HepG2 (cell line): ENCODE data around the gene SLC7A8. TPM values are rescaled to one million over a fixed set of nuclear protein-coding genes. Genes with fewer than 3 reads are reported as not detected.

Experiments
- CHCHD3 ChIP-seq: sonication (generic); formaldehyde crosslinking; IDR thresholded peaks from 2 replicates; pipeline ENCODE4 v1.8.0; 2022; ENCODE audit warnings: mild to moderate bottlenecking, missing genetic modification reagents, moderate library complexity
- GPN1 ChIP-seq: sonication (generic); formaldehyde crosslinking; IDR thresholded peaks from 2 replicates; pipeline ENCODE4 v1.5.1; 2020; ENCODE audit warnings: missing genetic modification reagents, borderline replicate concordance
- HNRNPLL ChIP-seq: fragments of 200-400 bp; formaldehyde crosslinking; IDR thresholded peaks from 2 replicates; pipeline ENCODE4 v1.6.1; 2017; ENCODE audit warnings: mild to moderate bottlenecking, low read depth, low read length; ENCODE audit not compliant: poor library complexity, severe bottlenecking
- MAFG ChIP-seq: sonication (generic); formaldehyde crosslinking; IDR thresholded peaks from 2 replicates; pipeline ENCODE4 v1.5.1; 2020; ENCODE audit warnings: mild to moderate bottlenecking, missing genetic modification reagents
- MBD4 ChIP-seq: IDR thresholded peaks from 2 replicates; pipeline ENCODE4 v1.6.1; 2012; ENCODE audit warnings: low read length, inconsistent platforms, borderline replicate concordance
- NR2C2 ChIP-seq: sonication (generic); formaldehyde crosslinking; IDR thresholded peaks from 2 replicates; pipeline ENCODE4 v1.4.0; 2020; ENCODE audit warnings: missing genetic modification reagents, mild to moderate bottlenecking, moderate library complexity, borderline replicate concordance
- PITX1 ChIP-seq: sonication (generic); formaldehyde crosslinking; IDR thresholded peaks from 2 replicates; pipeline ENCODE4 v1.5.1; 2020; ENCODE audit warnings: mild to moderate bottlenecking, missing genetic modification reagents
- PLRG1 ChIP-seq: fragments of 450-650 bp; conservative IDR thresholded peaks from 2 replicates; pipeline ENCODE4 v1.6.1; 2016
- POLR2A ChIP-seq, 2 experiments: IDR thresholded peaks; 2 replicates each; pipeline ENCODE4 v1.6.1; 2011; ENCODE audit warnings: low read depth in 2 of 2, low read length in 2 of 2, mild to moderate bottlenecking in 1 of 2, moderate library complexity in 1 of 2; ENCODE audit not compliant: insufficient read depth in 1 of 2
- SNAI1 ChIP-seq: sonication (generic); formaldehyde crosslinking; IDR thresholded peaks from 2 replicates; pipeline ENCODE4 v1.5.0; 2020; ENCODE audit warnings: mild to moderate bottlenecking, missing genetic modification reagents, borderline replicate concordance
- SOX6 ChIP-seq, 2 experiments: fragments of 450-650 bp in 1 of 2; sonication (generic) in 1 of 2; formaldehyde crosslinking in 1 of 2; IDR thresholded peaks; 2 replicates each; pipeline versions ENCODE4 v1.4.0 to v1.6.1; 2017 to 2020; ENCODE audit warnings: antibody characterized with exemption in 1 of 2, mild to moderate bottlenecking in 1 of 2, missing genetic modification reagents in 1 of 2
- ZKSCAN5 ChIP-seq: sonication (generic); formaldehyde crosslinking; IDR thresholded peaks from 2 replicates; pipeline ENCODE4 v1.5.1; 2020; ENCODE audit warnings: mild to moderate bottlenecking, missing genetic modification reagents
- ZNF10 ChIP-seq: sonication (generic); formaldehyde crosslinking; IDR thresholded peaks from 2 replicates; pipeline ENCODE4 v1.4.0; 2020; ENCODE audit warnings: mild to moderate bottlenecking, low read depth, missing genetic modification reagents, borderline replicate concordance
- ZNF510 ChIP-seq: sonication (generic); formaldehyde crosslinking; IDR thresholded peaks from 2 replicates; pipeline ENCODE4 v1.4.0; 2020; ENCODE audit warnings: low read depth, mild to moderate bottlenecking, missing genetic modification reagents
- ZNF672 ChIP-seq: sonication (generic); formaldehyde crosslinking; IDR thresholded peaks from 2 replicates; pipeline ENCODE4 v1.8.1; 2022; ENCODE audit warnings: missing genetic modification reagents
- ZNF709 ChIP-seq: sonication (generic); formaldehyde crosslinking; IDR thresholded peaks from 2 replicates; pipeline ENCODE4 v1.5.0; 2020; ENCODE audit warnings: mild to moderate bottlenecking, missing genetic modification reagents
- ZNF724P ChIP-seq: sonication (generic); formaldehyde crosslinking; IDR thresholded peaks from 2 replicates; pipeline ENCODE4 v1.8.0; 2022; ENCODE audit warnings: missing genetic modification reagents, borderline replicate concordance
- polyA plus RNA-seq, 8 experiments: library from polyadenylated mRNA; depleted of rRNA in 3 of 8; stranded (reverse) in 7 of 8; unstranded in 1 of 8; fragments of >200 nt; fragmentation: Illumina TruSeq in 4 of 8; extraction: Trizol in 4 of 8; gene quantifications; 2 replicates each; pipeline versions ENCODE4 v1.2.1 to v1.2.3, GENCODE V29; 2011 to 2016; ENCODE audit warnings: low read depth in 4 of 8, missing spikeins in 1 of 8, mixed read lengths in 1 of 8; ENCODE audit not compliant: insufficient read depth in 1 of 8
- total RNA-seq, 5 experiments: library from RNA; depleted of rRNA; stranded (reverse); fragments of >200 nt; fragmentation: Illumina TruSeq; extraction: Trizol; gene quantifications; 2 replicates each; pipeline ENCODE4 v1.2.3, GENCODE V29; 2016; ENCODE audit warnings: low read depth in 1 of 5
- TF ChIP-seq, protein P1 (sequence below): sonication (generic); formaldehyde crosslinking; conservative IDR thresholded peaks from 2 replicates; pipeline ENCODE4 v1.8.0; 2022; ENCODE audit warnings: mild to moderate bottlenecking, moderate library complexity, missing genetic modification reagents
- TF ChIP-seq, protein P2 (sequence below): sonication (generic); formaldehyde crosslinking; IDR thresholded peaks from 2 replicates; pipeline ENCODE4 v1.8.0; 2022; ENCODE audit warnings: mild to moderate bottlenecking, missing genetic modification reagents; ENCODE audit not compliant: insufficient replicate concordance
- TF ChIP-seq, protein P3 (sequence below): sonication (generic); formaldehyde crosslinking; conservative IDR thresholded peaks from 2 replicates; pipeline ENCODE4 v1.4.0; 2020; ENCODE audit warnings: missing genetic modification reagents
- TF ChIP-seq, protein P4 (sequence below): IDR thresholded peaks from 2 replicates; pipeline ENCODE4 v1.6.1; 2016; ENCODE audit warnings: mild to moderate bottlenecking, missing biosample characterization, missing genetic modification reagents
- TF ChIP-seq, protein P5 (sequence below): sonication (generic); formaldehyde crosslinking; IDR thresholded peaks from 2 replicates; pipeline ENCODE4 v1.9.0; 2021; ENCODE audit warnings: missing genetic modification reagents, borderline replicate concordance

The SLC7A8 gene
- total and polyA plus RNA-seq, 2 of the 13 experiments (the other 11 are each of a cell fraction or from before 2014, with no cell fraction given), result 0.25 TPM; not detected in 1

DNA sequence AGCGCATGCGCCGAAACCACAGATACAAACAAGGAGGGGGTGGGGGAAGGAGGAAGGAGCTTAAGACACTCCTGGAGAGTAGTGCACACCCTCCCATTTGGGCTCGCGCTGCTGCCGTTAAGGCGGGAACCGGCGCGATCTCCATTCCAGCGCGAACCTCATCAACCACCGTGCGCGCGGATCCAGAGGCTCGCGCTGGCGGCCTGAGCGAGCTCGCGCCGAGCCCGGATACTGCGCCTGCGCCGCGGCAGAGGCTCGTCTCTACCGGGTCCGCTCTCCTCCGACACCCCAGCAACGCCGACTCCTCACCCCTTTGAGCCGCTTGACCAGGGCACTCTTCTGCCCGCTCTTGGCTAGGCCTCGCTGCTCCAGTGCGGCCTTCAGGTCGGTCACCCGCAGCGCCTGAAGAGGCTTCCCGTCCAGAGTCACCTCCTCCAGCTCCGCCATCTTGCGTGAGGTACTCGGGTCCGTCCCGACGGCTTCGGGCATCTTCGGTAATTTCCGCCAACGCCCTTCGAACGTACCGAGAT, 88.7 kb downstream of the SLC7A8 start, which contains the start of gene ACIN1 (continued):
- TF ChIP-seq, protein P1, sequence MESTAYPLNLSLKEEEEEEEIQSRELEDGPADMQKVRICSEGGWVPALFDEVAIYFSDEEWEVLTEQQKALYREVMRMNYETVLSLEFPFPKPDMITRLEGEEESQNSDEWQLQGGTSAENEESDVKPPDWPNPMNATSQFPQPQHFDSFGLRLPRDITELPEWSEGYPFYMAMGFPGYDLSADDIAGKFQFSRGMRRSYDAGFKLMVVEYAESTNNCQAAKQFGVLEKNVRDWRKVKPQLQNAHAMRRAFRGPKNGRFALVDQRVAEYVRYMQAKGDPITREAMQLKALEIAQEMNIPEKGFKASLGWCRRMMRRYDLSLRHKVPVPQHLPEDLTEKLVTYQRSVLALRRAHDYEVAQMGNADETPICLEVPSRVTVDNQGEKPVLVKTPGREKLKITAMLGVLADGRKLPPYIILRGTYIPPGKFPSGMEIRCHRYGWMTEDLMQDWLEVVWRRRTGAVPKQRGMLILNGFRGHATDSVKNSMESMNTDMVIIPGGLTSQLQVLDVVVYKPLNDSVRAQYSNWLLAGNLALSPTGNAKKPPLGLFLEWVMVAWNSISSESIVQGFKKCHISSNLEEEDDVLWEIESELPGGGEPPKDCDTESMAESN (CRISPR knock-in tag), result peak; percentile 93; the same call in 1 of the 2 replicates
- no peak for TF ChIP-seq MBD4
- TF ChIP-seq PITX1 (CRISPR knock-in tag), result peak; percentile 96
- TF ChIP-seq PLRG1, result no peak
- TF ChIP-seq ZNF709 (CRISPR knock-in tag), result peak; percentile 96
- TF ChIP-seq ZNF10 (CRISPR knock-in tag), result no peak
- TF ChIP-seq, protein P2, sequence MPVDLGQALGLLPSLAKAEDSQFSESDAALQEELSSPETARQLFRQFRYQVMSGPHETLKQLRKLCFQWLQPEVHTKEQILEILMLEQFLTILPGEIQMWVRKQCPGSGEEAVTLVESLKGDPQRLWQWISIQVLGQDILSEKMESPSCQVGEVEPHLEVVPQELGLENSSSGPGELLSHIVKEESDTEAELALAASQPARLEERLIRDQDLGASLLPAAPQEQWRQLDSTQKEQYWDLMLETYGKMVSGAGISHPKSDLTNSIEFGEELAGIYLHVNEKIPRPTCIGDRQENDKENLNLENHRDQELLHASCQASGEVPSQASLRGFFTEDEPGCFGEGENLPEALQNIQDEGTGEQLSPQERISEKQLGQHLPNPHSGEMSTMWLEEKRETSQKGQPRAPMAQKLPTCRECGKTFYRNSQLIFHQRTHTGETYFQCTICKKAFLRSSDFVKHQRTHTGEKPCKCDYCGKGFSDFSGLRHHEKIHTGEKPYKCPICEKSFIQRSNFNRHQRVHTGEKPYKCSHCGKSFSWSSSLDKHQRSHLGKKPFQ (CRISPR knock-in tag), result peak; percentile 83
- TF ChIP-seq SOX6 (IDR thresholded peaks at IDR 0.05), result no peak
- peak; percentile 87 for TF ChIP-seq SOX6 (CRISPR knock-in tag; IDR thresholded peaks at IDR 0.05)
- TF ChIP-seq, protein P3, sequence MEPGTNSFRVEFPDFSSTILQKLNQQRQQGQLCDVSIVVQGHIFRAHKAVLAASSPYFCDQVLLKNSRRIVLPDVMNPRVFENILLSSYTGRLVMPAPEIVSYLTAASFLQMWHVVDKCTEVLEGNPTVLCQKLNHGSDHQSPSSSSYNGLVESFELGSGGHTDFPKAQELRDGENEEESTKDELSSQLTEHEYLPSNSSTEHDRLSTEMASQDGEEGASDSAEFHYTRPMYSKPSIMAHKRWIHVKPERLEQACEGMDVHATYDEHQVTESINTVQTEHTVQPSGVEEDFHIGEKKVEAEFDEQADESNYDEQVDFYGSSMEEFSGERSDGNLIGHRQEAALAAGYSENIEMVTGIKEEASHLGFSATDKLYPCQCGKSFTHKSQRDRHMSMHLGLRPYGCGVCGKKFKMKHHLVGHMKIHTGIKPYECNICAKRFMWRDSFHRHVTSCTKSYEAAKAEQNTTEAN (CRISPR knock-in tag), result no peak; the same call in 1 of the 2 replicates
- peak; percentile 77 for TF ChIP-seq NR2C2 (CRISPR knock-in tag)
- peak; percentile 99 for TF ChIP-seq ZNF724P (CRISPR knock-in tag)
- TF ChIP-seq HNRNPLL, result peak; percentile 88
- TF ChIP-seq SNAI1 (CRISPR knock-in tag), result peak; percentile 95; the same call in 1 of the 2 replicates
- TF ChIP-seq, protein P4, sequence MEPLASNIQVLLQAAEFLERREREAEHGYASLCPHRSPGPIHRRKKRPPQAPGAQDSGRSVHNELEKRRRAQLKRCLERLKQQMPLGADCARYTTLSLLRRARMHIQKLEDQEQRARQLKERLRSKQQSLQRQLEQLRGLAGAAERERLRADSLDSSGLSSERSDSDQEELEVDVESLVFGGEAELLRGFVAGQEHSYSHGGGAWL (CRISPR knock-in tag), result peak; percentile 97
- TF ChIP-seq ZNF510 (CRISPR knock-in tag), result peak; percentile 99
- TF ChIP-seq ZKSCAN5 (CRISPR knock-in tag), result peak; percentile 86
- peak; percentile 95 for TF ChIP-seq GPN1 (CRISPR knock-in tag)
- TF ChIP-seq ZNF672, result no peak
- TF ChIP-seq CHCHD3 (CRISPR knock-in tag), result peak; percentile 75; the same call in 1 of the 2 replicates
- TF ChIP-seq, protein P5, sequence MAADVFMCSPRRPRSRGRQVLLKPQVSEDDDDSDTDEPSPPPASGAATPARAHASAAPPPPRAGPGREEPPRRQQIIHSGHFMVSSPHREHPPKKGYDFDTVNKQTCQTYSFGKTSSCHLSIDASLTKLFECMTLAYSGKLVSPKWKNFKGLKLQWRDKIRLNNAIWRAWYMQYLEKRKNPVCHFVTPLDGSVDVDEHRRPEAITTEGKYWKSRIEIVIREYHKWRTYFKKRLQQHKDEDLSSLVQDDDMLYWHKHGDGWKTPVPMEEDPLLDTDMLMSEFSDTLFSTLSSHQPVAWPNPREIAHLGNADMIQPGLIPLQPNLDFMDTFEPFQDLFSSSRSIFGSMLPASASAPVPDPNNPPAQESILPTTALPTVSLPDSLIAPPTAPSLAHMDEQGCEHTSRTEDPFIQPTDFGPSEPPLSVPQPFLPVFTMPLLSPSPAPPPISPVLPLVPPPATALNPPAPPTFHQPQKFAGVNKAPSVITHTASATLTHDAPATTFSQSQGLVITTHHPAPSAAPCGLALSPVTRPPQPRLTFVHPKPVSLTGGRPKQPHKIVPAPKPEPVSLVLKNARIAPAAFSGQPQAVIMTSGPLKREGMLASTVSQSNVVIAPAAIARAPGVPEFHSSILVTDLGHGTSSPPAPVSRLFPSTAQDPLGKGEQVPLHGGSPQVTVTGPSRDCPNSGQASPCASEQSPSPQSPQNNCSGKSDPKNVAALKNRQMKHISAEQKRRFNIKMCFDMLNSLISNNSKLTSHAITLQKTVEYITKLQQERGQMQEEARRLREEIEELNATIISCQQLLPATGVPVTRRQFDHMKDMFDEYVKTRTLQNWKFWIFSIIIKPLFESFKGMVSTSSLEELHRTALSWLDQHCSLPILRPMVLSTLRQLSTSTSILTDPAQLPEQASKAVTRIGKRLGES (CRISPR knock-in tag), result peak; percentile 84; the same call in 1 of the 2 replicates
- no peak for TF ChIP-seq MAFG (CRISPR knock-in tag)
- peak in 1 of 2 experiments; percentile 94; a peak in 2 of 4 replicates for TF ChIP-seq POLR2A (IDR thresholded peaks at IDR 0.05; ENCODE audit: insufficient read depth in 1 of 2, low read depth in 2 of 2, low read length in 2 of 2)
